Stimulated activated naive CD8-positive, alpha-beta T cell treated with anti-CD3 and anti-CD28 coated beads, Interleukin-15, amount 100 ng/mL, for 72 hours (primary cell): Measurements from ENCODE around the gene UTF1.

Source experiments
- ATAC-seq: fragments of 150-1000 bp; cut with Tn5 transposase; 2 replicates; pipeline ENCODE4 v1.10.0; 2021; ENCODE audit warnings: mild to moderate bottlenecking, moderate library complexity
- DNase-seq, 2 donors: peaks; one replicate each; pipeline ENCODE4 v3.0.0; 2021 to 2022
- H3K27ac Mint-ChIP-seq, 2 donors: one replicate each; pipeline ENCODE4 v1.8.0; 2022; ENCODE audit warnings: mild to moderate bottlenecking in 2 of 2, mixed read lengths in 2 of 2, moderate library complexity in 2 of 2
- H3K27me3 Mint-ChIP-seq: one replicate; pipeline ENCODE4 v1.8.0; 2022; ENCODE audit warnings: mixed read lengths
- H3K4me1 Mint-ChIP-seq: one replicate; pipeline ENCODE4 v1.8.0; 2022; ENCODE audit warnings: mild to moderate bottlenecking, mixed read lengths
- H3K4me3 Mint-ChIP-seq, 2 donors: one replicate each; pipeline ENCODE4 v1.8.0; 2022; ENCODE audit warnings: mild to moderate bottlenecking in 2 of 2, mixed read lengths in 2 of 2, moderate library complexity in 1 of 2
- H3K9me3 Mint-ChIP-seq, 2 donors: one replicate each; pipeline ENCODE4 v1.8.0; 2022; ENCODE audit warnings: mixed read lengths in 2 of 2

The UTF1 gene

DNA sequence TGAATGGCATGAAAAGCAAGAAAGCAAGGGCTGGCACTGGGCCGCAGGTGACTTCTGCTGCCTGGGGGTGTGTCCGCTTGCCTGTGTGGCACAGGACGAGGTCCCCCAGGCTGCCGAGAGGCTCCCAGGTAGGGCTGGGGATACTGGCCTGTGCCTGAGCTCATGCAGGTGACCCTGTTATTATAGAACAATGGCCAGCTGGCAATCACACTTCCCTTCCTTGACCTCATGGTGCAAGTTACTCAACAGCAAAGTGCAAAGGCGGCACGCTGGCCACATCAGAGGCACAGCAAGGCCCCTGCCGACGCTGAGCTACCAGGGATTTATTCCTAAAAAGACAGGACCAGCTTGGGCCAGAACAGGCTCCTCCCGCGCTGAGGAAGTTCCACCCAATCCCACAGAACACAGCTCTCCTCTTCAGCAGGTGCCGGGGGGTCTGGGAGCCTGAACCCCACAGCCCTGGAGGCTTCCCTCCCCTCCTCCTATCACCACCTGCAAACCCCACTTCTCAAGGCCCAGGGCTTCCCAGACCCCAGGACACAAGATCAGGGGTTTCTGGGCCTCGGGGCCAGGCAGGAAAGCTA lies 48.1 kb downstream of the UTF1 start:
- DNase-seq (no peak), ATAC-seq (no peak)
- Mint-ChIP-seq H3K4me1 (peaks cover 46% of the 10 kb centered on the region), H3K9me3 (no peaks in the 10 kb centered on the region), H3K27ac (peak overlapping the region in 1 of 2 donors; percentile 59), H3K27me3 (no peaks in the 10 kb centered on the region), H3K4me3 (peak overlapping the region; percentile 68 to 86)

GRCh38 chr10:133278577-133279265 lies 48.7 kb downstream of the UTF1 start:
- H3K4me3 Mint-ChIP-seq, result peak overlapping the region; percentile 68 to 86
- peaks cover 46% of the 10 kb centered on the region for H3K4me1 Mint-ChIP-seq
- ATAC-seq (peak; percentile 36), DNase-seq (peak in 1 of 2 donors; percentile 68)
- H3K27me3 Mint-ChIP-seq, result no peaks in the 10 kb centered on the region
- no peaks in the 10 kb centered on the region for H3K9me3 Mint-ChIP-seq
- no peak overlapping the region for H3K27ac Mint-ChIP-seq

DNA sequence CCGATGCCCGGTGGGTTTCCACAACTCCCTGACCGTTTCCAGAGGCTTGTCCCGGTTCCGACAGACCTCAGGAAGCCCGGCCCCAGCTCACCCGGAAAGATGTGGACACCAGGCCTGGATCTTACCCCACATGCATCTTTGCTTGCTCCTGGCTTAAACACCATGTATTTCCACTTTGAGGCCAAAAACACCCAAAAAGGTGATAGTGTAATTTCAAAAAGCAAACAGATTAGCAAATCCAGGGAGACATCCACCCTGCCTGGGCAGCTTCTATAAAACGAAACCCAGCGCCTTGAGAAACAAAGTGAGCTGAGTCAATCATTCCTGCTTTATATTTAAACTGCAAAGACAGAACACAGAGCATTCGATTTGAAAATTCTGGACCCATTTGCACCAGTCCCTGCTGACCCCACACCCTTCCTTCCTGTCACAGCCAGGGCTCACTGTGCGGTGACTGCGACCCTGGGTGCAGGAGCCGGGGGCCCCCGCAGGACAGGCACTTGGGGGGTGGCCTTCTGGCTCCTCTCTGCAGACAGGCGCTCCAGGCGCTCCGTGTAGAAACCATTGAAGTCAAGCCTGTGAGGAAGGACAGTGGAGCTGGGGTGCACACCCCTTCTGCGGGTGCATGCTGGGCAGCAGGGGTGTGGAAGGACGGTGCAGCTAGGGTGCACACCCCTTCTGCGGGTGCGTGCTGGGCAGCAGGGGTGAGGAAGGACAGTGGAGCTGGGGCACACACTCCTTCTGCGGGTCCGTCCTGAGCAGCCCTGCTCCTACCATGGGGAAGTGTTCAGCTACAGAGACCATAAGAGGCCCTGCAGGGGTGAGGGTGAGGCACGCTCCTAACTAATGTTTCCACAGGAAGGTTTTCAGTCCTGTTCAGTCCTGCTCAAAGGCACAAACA lies 49.6 kb downstream of the UTF1 start:
- DNase-seq (no peak), ATAC-seq (no peak)
- H3K27ac Mint-ChIP-seq, result no peak overlapping the region
- H3K4me1 Mint-ChIP-seq, result peaks cover 44% of the 10 kb centered on the region
- no peaks in the 10 kb centered on the region for H3K9me3 Mint-ChIP-seq
- H3K4me3 Mint-ChIP-seq, result no peak overlapping the region
- H3K27me3 Mint-ChIP-seq, result no peaks in the 10 kb centered on the region

- no peak overlapping the region for H3K4me3 Mint-ChIP-seq
- DNase-seq (no peak), ATAC-seq (no peak)
- H3K27ac Mint-ChIP-seq, result no peak overlapping the region
- peaks cover 35% of the 10 kb centered on the region for H3K4me1 Mint-ChIP-seq
- H3K27me3 Mint-ChIP-seq, result no peaks in the 10 kb centered on the region
- no peaks in the 10 kb centered on the region for H3K9me3 Mint-ChIP-seq
Measured at GRCh38 chr10:133280391-133281059, 50.5 kb downstream of the UTF1 start.

DNA sequence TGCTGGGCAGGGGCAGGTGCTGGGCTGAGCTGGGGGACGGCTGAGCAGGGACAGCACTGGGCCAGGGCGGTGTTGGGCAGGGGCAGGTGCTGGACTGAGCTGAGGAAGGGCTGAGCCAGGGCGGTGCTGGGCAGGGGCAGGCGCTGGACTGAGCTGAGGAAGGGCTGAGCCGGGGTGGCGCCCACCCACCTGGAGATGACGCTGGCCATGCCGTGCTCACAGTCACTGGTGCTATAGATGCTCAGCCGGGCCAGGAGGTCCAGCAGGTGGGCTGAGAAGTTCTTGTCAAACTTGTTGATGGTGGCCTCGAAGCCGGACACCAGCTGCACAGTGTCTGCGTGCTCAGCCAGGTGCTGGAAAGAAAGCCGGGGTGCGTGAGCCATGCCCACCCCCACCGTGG lies 51.1 kb downstream of the UTF1 start:
- DNase-seq, result no peak
- no peak overlapping the region for H3K4me3 Mint-ChIP-seq
- H3K9me3 Mint-ChIP-seq, result no peaks in the 10 kb centered on the region
- ATAC-seq, result no peak
- H3K27me3 Mint-ChIP-seq, result no peaks in the 10 kb centered on the region
- H3K4me1 Mint-ChIP-seq, result peaks cover 29% of the 10 kb centered on the region
- no peak overlapping the region for H3K27ac Mint-ChIP-seq
